ENCODE measurements around the gene RRP9.

DNA sequence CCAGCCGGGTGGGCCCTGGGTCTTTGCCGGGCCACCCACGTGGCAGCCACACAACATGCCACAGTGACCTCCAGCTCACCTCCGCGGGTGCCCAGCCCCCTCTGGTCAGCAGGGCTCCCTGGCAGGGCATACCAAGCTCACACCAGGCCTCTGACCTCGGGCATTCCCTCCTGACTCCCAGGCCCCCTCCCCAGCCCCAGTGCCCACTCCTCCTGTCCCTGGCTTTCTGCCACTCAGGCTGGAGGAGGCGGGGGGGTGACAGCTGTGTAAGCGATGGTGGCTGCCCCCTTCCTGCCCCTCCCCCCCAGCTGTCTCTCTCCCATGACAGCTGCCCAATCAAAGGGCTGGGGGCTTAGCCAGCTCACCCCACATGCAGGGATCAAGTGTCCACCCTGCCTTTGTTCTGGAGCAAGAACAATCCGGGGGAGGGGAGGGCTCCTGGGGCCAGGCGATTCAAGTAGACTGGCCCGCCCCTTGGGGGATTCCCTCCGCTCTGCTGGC, 22.3 kb upstream of the RRP9 start:
- TF ChIP-seq, protein P1, sequence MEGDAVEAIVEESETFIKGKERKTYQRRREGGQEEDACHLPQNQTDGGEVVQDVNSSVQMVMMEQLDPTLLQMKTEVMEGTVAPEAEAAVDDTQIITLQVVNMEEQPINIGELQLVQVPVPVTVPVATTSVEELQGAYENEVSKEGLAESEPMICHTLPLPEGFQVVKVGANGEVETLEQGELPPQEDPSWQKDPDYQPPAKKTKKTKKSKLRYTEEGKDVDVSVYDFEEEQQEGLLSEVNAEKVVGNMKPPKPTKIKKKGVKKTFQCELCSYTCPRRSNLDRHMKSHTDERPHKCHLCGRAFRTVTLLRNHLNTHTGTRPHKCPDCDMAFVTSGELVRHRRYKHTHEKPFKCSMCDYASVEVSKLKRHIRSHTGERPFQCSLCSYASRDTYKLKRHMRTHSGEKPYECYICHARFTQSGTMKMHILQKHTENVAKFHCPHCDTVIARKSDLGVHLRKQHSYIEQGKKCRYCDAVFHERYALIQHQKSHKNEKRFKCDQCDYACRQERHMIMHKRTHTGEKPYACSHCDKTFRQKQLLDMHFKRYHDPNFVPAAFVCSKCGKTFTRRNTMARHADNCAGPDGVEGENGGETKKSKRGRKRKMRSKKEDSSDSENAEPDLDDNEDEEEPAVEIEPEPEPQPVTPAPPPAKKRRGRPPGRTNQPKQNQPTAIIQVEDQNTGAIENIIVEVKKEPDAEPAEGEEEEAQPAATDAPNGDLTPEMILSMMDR (IDR thresholded peaks at IDR 0.05), result no peak
- TF ChIP-seq POLR2A (IDR thresholded peaks at IDR 0.05), result no peak
